Panc1 (cell line): ENCODE results near the gene DIP2C. TPM values are rescaled to one million over a fixed set of nuclear protein-coding genes. Genes with fewer than 3 reads are reported as not detected.

ENCODE experiments used
- ATAC-seq: fragments of 200-7000 bp; cut with Tn5 transposase; 2 replicates; pipeline ENCODE4 v1.9.1; 2020; ENCODE audit warnings: mild to moderate bottlenecking, moderate library complexity
- BruUV-seq: library from RNA; stranded (reverse); fragments of 400-500 nt; replicated peaks from 2 replicates; lab custom pipeline; 2021; lab: Mats Ljungman, UMichigan
- CTCF ChIA-PET: fragments of 300-600 bp; sonication (Branson Sonifier 250); formaldehyde crosslinking; loops from one replicate; lab custom pipeline; 2022; ENCODE audit warnings: antibody characterized with exemption; lab: Charles Lee
- POLR2A ChIA-PET: fragments of 300-600 bp; sonication (Branson Sonifier 250); formaldehyde crosslinking; loops from one replicate; lab custom pipeline; 2022; ENCODE audit warnings: antibody characterized with exemption; lab: Charles Lee
- DNase-seq: peaks from one replicate; pipeline ENCODE4 v3.0.0-alpha.2; 2010; ENCODE audit warnings: low read depth, low spot score
- H3K27ac ChIP-seq: 2 replicates; pipeline ENCODE4 v1.5.1; 2011; ENCODE audit warnings: mild to moderate bottlenecking, low read length, inconsistent platforms
- H3K27me3 ChIP-seq: fragments of 200-500 bp; sonication (Bioruptor generic); 2 replicates; pipeline ENCODE4 v1.6.0; 2014; ENCODE audit warnings: low read length, inconsistent platforms; ENCODE audit not compliant: control insufficient read depth, insufficient read depth
- H3K36me3 ChIP-seq: fragments of 200-500 bp; sonication (Bioruptor generic); 2 replicates; pipeline ENCODE4 v1.5.1; 2014; ENCODE audit warnings: inconsistent platforms, mild to moderate bottlenecking, low read length, moderate library complexity; ENCODE audit not compliant: control insufficient read depth, insufficient read depth
- H3K4me1 ChIP-seq: 2 replicates; pipeline ENCODE4 v1.5.1; 2011; ENCODE audit warnings: inconsistent platforms, mild to moderate bottlenecking, low read length, moderate library complexity; ENCODE audit not compliant: control insufficient read depth, insufficient read depth
- H3K4me3 ChIP-seq, 2 experiments: 2 replicates each; pipeline ENCODE4 v1.5.1; 2011 to 2012; ENCODE audit warnings: low read depth in 2 of 2, low read length in 2 of 2, mild to moderate bottlenecking in 2 of 2, inconsistent platforms in 1 of 2, moderate library complexity in 1 of 2
- H3K9me3 ChIP-seq: fragments of 200-500 bp; sonication (Bioruptor generic); 2 replicates; pipeline ENCODE4 v1.5.1; 2014; ENCODE audit warnings: low read depth, mild to moderate bottlenecking, inconsistent platforms, low read length, moderate library complexity; ENCODE audit not compliant: control insufficient read depth, insufficient read depth
- POLR2AphosphoS5 ChIP-seq: IDR thresholded peaks from 2 replicates; pipeline ENCODE4 v1.6.1; 2012; ENCODE audit warnings: mild to moderate bottlenecking, low read depth, low read length, moderate library complexity
- SIN3A ChIP-seq: IDR thresholded peaks from 2 replicates; pipeline ENCODE4 v1.6.1; 2012; ENCODE audit warnings: low read depth, mild to moderate bottlenecking, low read length, moderate library complexity, borderline replicate concordance; ENCODE audit not compliant: insufficient read depth
- TCF7L2 ChIP-seq: IDR thresholded peaks from 2 replicates; pipeline ENCODE4 v1.6.1; 2011; ENCODE audit warnings: mild to moderate bottlenecking, low read depth, low read length, inconsistent platforms
- in situ Hi-C: cut with HindIII; loops from 2 replicates; pipeline ENCODE4 v1.10.0; 2016; ENCODE audit warnings: low sequenced_read_pairs, low pct_unique_long_range_greater_than_20kb
- intact Hi-C: fragments of 100-400 bp; cut with micrococcal nuclease; formaldehyde crosslinking; loops from one replicate; pipeline ENCODE4 v1.10.0; 2022; ENCODE audit not compliant: unreplicated experiment
- total RNA-seq: library from RNA; stranded (reverse); gene quantifications from one replicate; pipeline ENCODE4 v1.2.1, GENCODE V29; 2021; ENCODE audit not compliant: unreplicated experiment
- TF ChIP-seq, protein P1 (sequence below): fragments of 450-650 bp; IDR thresholded peaks from 2 replicates; pipeline ENCODE4 v1.5.1; 2017; ENCODE audit warnings: mild to moderate bottlenecking
- TF ChIP-seq, protein P2 (sequence below), 2 experiments: IDR thresholded peaks; 2 replicates each; pipeline ENCODE4 v1.6.1; 2011 to 2012; ENCODE audit warnings: low read depth in 2 of 2, control low read depth in 1 of 2, low read length in 1 of 2, mild to moderate bottlenecking in 1 of 2, moderate library complexity in 1 of 2; ENCODE audit not compliant: insufficient read depth in 1 of 2

DIP2C gene
- total RNA-seq, 1 experiment from 2014 or later, result 13.2 TPM

DNA sequence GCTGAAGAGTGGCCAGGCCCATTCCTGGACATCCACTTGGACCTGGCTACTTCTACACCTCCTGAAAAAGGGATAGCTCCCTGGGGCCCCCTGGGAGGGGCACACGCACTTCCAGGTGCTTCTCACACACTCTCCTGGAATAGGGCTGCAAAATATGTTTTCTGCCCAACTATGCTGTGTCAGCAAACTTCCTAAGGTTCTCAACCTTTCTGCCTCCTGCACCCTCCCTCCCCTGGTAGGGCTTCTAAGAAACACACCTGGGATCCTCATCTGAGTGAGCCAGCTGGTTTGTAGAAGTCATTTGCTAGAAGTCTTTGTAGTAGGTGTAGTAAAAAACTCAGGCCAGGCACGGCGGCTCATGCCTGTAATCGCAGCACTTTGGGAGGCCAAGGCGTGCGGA is 417.7 kb downstream of the DIP2C start:
- H3K9me3 ChIP-seq, result no peaks in the 10 kb centered on the region
- no TSS peak for BruUV-seq
- no peaks in the 10 kb centered on the region for H3K27me3 ChIP-seq
- ChIA-PET CTCF (no interaction called here), POLR2A (no interaction called here)
- no peaks in the 10 kb centered on the region for H3K4me1 ChIP-seq
- H3K27ac ChIP-seq, result no peak overlapping the region
- no peaks in the 10 kb centered on the region for H3K36me3 ChIP-seq
- in situ Hi-C loops (no loop called here), intact Hi-C loops (no loop called here)
- TF ChIP-seq SIN3A, result no peak
- TF ChIP-seq, protein P1, sequence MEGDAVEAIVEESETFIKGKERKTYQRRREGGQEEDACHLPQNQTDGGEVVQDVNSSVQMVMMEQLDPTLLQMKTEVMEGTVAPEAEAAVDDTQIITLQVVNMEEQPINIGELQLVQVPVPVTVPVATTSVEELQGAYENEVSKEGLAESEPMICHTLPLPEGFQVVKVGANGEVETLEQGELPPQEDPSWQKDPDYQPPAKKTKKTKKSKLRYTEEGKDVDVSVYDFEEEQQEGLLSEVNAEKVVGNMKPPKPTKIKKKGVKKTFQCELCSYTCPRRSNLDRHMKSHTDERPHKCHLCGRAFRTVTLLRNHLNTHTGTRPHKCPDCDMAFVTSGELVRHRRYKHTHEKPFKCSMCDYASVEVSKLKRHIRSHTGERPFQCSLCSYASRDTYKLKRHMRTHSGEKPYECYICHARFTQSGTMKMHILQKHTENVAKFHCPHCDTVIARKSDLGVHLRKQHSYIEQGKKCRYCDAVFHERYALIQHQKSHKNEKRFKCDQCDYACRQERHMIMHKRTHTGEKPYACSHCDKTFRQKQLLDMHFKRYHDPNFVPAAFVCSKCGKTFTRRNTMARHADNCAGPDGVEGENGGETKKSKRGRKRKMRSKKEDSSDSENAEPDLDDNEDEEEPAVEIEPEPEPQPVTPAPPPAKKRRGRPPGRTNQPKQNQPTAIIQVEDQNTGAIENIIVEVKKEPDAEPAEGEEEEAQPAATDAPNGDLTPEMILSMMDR, result no peak
- no peak for TF ChIP-seq POLR2AphosphoS5
- DNase-seq (no peak), ATAC-seq (no peak)
- no peak overlapping the region for H3K4me3 ChIP-seq

- ChIA-PET POLR2A (no interaction called here), CTCF (no interaction called here)
- DNase-seq (no peak), ATAC-seq (no peak)
- no peak overlapping the region for H3K4me3 ChIP-seq
- in situ Hi-C loops (no loop called here), intact Hi-C loops (no loop called here)
- no TSS peak for BruUV-seq
- no peak overlapping the region for H3K27ac ChIP-seq
- no peaks in the 10 kb centered on the region for H3K36me3 ChIP-seq
- H3K4me1 ChIP-seq, result no peaks in the 10 kb centered on the region
- TF ChIP-seq, protein P2, sequence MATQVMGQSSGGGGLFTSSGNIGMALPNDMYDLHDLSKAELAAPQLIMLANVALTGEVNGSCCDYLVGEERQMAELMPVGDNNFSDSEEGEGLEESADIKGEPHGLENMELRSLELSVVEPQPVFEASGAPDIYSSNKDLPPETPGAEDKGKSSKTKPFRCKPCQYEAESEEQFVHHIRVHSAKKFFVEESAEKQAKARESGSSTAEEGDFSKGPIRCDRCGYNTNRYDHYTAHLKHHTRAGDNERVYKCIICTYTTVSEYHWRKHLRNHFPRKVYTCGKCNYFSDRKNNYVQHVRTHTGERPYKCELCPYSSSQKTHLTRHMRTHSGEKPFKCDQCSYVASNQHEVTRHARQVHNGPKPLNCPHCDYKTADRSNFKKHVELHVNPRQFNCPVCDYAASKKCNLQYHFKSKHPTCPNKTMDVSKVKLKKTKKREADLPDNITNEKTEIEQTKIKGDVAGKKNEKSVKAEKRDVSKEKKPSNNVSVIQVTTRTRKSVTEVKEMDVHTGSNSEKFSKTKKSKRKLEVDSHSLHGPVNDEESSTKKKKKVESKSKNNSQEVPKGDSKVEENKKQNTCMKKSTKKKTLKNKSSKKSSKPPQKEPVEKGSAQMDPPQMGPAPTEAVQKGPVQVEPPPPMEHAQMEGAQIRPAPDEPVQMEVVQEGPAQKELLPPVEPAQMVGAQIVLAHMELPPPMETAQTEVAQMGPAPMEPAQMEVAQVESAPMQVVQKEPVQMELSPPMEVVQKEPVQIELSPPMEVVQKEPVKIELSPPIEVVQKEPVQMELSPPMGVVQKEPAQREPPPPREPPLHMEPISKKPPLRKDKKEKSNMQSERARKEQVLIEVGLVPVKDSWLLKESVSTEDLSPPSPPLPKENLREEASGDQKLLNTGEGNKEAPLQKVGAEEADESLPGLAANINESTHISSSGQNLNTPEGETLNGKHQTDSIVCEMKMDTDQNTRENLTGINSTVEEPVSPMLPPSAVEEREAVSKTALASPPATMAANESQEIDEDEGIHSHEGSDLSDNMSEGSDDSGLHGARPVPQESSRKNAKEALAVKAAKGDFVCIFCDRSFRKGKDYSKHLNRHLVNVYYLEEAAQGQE (IDR thresholded peaks at IDR 0.05; ENCODE audit: insufficient read depth in 1 of 2, low read depth in 2 of 2, low read length in 1 of 2), result no peak
- TF ChIP-seq, protein P1, result no peak
- TF ChIP-seq TCF7L2 (no peak), POLR2AphosphoS5 (no peak), SIN3A (no peak)
- no peaks in the 10 kb centered on the region for H3K27me3 ChIP-seq
- no peaks in the 10 kb centered on the region for H3K9me3 ChIP-seq
These were observed 418.3 kb downstream of the DIP2C start for GRCh38 chr10:271201-271600.
